Islet of Langerhans (tissue), 1 donor: Measurements from ENCODE around the gene MSI1.

Experiments
- FAIRE-seq: peaks from one replicate; lab custom pipeline; 2011; peaks lifted over from hg19 to GRCh38; lab: Jason Lieb, UNC

MSI1 gene

GRCh38 chr12:120368789-120369602 is at the start of gene MSI1:
Gene MSI1 (minus strand): TSS chr12:120369164. CDS start chr12:120369091, 73 bp downstream.
- no peak for FAIRE-seq

- FAIRE-seq: no peak
Measured at GRCh38 chr12:120417917-120418580, 49.1 kb upstream of the MSI1 start.

- no peak for FAIRE-seq
Measured at GRCh38 chr12:120416490-120417216, 47.7 kb upstream of the MSI1 start.

- FAIRE-seq: no peak
Measured at GRCh38 chr12:120413901-120414695, 45.1 kb upstream of the MSI1 start.

GRCh38 chr12:120412421-120412820 is 43.5 kb upstream of the MSI1 start:
- FAIRE-seq: no peak

- FAIRE-seq: no peak
Measured at GRCh38 chr12:120408771-120409170, 39.8 kb upstream of the MSI1 start.

- FAIRE-seq: no peak
Measured at GRCh38 chr12:120406553-120406952, 37.6 kb upstream of the MSI1 start.

GRCh38 chr12:120406069-120406468 is 37.1 kb upstream of the MSI1 start:
- no peak for FAIRE-seq

GRCh38 chr12:120404271-120404670 is 35.3 kb upstream of the MSI1 start:
- FAIRE-seq: no peak

GRCh38 chr12:120403869-120404268 is 34.9 kb upstream of the MSI1 start:
- no peak for FAIRE-seq

- no peak for FAIRE-seq
Measured at GRCh38 chr12:120402217-120402616, 33.3 kb upstream of the MSI1 start.

GRCh38 chr12:120399531-120399930 is 30.6 kb upstream of the MSI1 start:
- no peak for FAIRE-seq

- peak; percentile 95 for FAIRE-seq
Measured at GRCh38 chr12:120397824-120398540, 29.0 kb upstream of the MSI1 start.

GRCh38 chr12:120394483-120395367 is 25.8 kb upstream of the MSI1 start:
- no peak for FAIRE-seq

- no peak for FAIRE-seq
Measured at GRCh38 chr12:120390540-120391120, 21.7 kb upstream of the MSI1 start.

GRCh38 chr12:120388691-120389481 is 19.9 kb upstream of the MSI1 start:
- no peak for FAIRE-seq

GRCh38 chr12:120381752-120382419 is 12.9 kb upstream of the MSI1 start:
- no peak for FAIRE-seq

GRCh38 chr12:120378036-120378435 is 9.1 kb upstream of the MSI1 start:
- no peak for FAIRE-seq

- no peak for FAIRE-seq
Measured at GRCh38 chr12:120377611-120378010, 8.6 kb upstream of the MSI1 start.
